Left lung (tissue), 10 donors: ENCODE measurements around the gene MIB2. TPM values are rescaled to one million over a fixed set of nuclear protein-coding genes. Genes with fewer than 3 reads are reported as not detected.
A peak's percentile ranks its signal among the peaks of the same experiment; 100 is the strongest.

Experiments
- ATAC-seq: fragments of 200-7000 bp; cut with Tn5 transposase; one replicate; pipeline ENCODE4 v1.9.1; 2020; ENCODE audit warnings: moderate library complexity
- DNase-seq, 4 donors: peaks; one replicate each; pipeline ENCODE4 v3.0.0-alpha.2; 2013 to 2020
- H3K27ac ChIP-seq, 2 donors: fragments of 200-600 bp; sonication (generic) in 1 of 2; one replicate each; pipeline versions ENCODE4 v1.5.0 to v1.8.0; 2020 to 2021
- H3K27me3 ChIP-seq, 2 donors: fragments of 200-600 bp; sonication (generic) in 1 of 2; one replicate each; pipeline versions ENCODE4 v1.5.0 to v1.8.0; 2020 to 2021
- H3K36me3 ChIP-seq, 2 donors: fragments of 200-600 bp; sonication (generic) in 1 of 2; one replicate each; pipeline versions ENCODE4 v1.5.0 to v1.8.0; 2020 to 2021
- H3K4me1 ChIP-seq, 2 donors: fragments of 200-600 bp; one replicate each; pipeline ENCODE4 v1.8.0; 2021
- H3K4me3 ChIP-seq, 2 donors: fragments of 200-600 bp; sonication (generic) in 1 of 2; one replicate each; pipeline versions ENCODE4 v1.5.0 to v1.8.0; 2020 to 2021; ENCODE audit warnings: mild to moderate bottlenecking in 1 of 2
- H3K9me3 ChIP-seq, 2 donors: fragments of 200-600 bp; sonication (generic) in 1 of 2; one replicate each; pipeline versions ENCODE4 v1.5.0 to v1.8.0; 2020 to 2021
- intact Hi-C, 2 donors: fragments of 100-400 bp; cut with DNase I; formaldehyde crosslinking; loops; one replicate each; pipeline versions ENCODE4 v1.11.2 to v1.14.2; 2022
- polyA plus RNA-seq, 6 donors: library from polyadenylated mRNA; unstranded; fragments of 120-200 nt; gene quantifications; one replicate each; pipeline ENCODE4 v1.2.1, GENCODE V29; 2013; ENCODE audit not compliant: insufficient read length in 6 of 6
- total RNA-seq, 2 donors: library from RNA; stranded (reverse); fragmentation: NEBNext Ultra II Directional; extraction: Animal tissue kit (Norgen Biotek cat#: 25700); gene quantifications; one replicate each; pipeline ENCODE4 v1.2.1, GENCODE V29; 2021
- TF ChIP-seq, protein P1 (sequence below), 2 donors: fragments of 200-600 bp; sonication (generic) in 1 of 2; IDR thresholded peaks; one replicate each; pipeline versions ENCODE4 v1.5.0 to v1.8.0; 2021; ENCODE audit warnings: antibody characterized with exemption in 2 of 2
- donor health status: DM: no; HTN: yes; CAD: no.
- donor health status: DM: no; HTN: no; CAD: no.

Gene MIB2
- total and polyA plus RNA-seq, 8 donors, result 43.2 to 118 (median 61.4) TPM

DNA sequence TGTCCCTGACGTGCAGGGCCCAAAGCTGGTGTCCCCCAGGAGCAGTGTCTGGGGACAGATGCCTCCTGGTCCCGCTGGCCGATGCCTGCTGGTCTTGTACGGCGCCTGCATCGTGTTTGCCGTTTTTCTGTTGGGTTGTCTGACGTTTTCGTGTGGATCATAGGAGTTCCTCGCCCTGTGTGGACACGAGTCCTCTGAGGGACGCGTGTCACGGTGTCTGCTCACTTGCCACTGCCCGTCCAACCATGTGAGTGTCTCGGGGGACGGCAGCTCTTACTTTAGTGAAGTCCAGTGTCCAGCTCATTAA, 7.4 kb downstream of the MIB2 start:
- Histone ChIP-seq H3K27ac (no peak overlapping the region), H3K27me3 (no peaks in the 10 kb centered on the region), H3K4me1 (peaks cover 0 to 1% of the 10 kb centered on the region in 2 donors), H3K36me3 (peaks cover 0 to 14% of the 10 kb centered on the region in 2 donors), H3K9me3 (no peaks in the 10 kb centered on the region), H3K4me3 (no peak overlapping the region)
- peak in 1 of 4 donors; percentile 49 for DNase-seq
- intact Hi-C loops, result no loop called here
- ATAC-seq, result no peak
- TF ChIP-seq, protein P1, sequence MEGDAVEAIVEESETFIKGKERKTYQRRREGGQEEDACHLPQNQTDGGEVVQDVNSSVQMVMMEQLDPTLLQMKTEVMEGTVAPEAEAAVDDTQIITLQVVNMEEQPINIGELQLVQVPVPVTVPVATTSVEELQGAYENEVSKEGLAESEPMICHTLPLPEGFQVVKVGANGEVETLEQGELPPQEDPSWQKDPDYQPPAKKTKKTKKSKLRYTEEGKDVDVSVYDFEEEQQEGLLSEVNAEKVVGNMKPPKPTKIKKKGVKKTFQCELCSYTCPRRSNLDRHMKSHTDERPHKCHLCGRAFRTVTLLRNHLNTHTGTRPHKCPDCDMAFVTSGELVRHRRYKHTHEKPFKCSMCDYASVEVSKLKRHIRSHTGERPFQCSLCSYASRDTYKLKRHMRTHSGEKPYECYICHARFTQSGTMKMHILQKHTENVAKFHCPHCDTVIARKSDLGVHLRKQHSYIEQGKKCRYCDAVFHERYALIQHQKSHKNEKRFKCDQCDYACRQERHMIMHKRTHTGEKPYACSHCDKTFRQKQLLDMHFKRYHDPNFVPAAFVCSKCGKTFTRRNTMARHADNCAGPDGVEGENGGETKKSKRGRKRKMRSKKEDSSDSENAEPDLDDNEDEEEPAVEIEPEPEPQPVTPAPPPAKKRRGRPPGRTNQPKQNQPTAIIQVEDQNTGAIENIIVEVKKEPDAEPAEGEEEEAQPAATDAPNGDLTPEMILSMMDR (IDR thresholded peaks at IDR 0.05), result no peak

DNA sequence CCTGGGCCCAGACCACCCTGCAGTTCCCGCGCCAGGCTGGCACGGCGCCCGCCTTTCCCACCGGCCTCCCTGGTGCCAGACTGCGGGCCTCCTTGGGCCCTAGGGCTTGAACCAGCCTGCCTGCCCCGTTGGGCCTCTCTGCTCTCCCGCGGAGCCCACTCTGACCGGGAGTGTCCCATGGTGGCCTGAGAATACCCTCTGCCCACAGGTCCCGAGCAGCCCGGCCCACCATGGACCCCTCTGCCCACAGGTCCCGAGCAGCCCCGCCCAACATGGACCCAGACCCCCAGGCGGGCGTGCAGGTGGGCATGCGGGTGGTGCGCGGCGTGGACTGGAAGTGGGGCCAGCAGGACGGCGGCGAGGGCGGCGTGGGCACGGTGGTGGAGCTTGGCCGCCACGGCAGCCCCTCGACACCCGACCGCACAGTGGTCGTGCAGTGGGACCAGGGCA, 7.9 kb downstream of the MIB2 start:
- Histone ChIP-seq H3K4me3 (no peak overlapping the region), H3K9me3 (no peaks in the 10 kb centered on the region), H3K4me1 (no peaks in the 10 kb centered on the region), H3K27ac (no peak overlapping the region), H3K36me3 (peaks cover 0 to 14% of the 10 kb centered on the region in 2 donors), H3K27me3 (no peaks in the 10 kb centered on the region)
- no peak for ATAC-seq
- intact Hi-C loops, result no loop called here
- TF ChIP-seq, protein P1 (IDR thresholded peaks at IDR 0.05), result no peak
- peak in 1 of 4 donors; percentile 73 for DNase-seq

DNA sequence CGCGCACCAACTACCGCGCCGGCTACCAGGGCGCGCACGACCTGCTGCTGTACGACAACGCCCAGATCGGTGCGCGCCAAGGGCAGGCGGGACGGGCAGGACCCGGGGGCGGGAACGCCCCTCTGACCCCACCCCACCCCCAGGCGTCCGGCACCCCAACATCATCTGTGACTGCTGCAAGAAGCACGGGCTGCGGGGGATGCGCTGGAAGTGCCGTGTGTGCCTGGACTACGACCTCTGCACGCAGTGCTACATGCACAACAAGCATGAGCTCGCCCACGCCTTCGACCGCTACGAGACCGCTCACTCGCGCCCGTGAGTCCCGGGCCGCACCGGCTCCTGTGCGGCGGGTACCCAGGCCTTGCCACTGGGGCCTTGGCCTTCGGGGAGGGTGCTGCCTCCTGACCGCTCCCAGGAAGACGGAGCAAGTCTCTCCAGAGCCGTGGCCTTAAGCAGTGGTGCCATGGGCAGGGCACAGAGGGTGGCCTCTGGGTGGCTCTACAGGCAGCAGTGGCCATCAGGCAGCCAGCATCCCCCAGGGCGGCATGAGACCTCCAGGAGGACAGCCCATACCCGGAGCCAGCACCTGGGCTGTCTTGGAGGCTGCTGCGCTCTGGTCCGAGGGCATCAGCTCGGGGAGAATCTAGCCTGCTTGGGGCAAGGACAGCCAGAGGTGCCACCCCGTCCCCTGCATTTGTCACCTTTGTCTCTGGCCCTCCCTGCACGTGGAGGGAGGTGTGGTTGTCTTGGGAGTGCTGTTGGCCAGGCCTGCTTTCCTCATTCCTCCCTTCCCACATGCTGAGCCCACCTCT, 8.5 kb downstream of the MIB2 start:
- peaks cover 0 to 19% of the 10 kb centered on the region in 2 donors for H3K36me3 ChIP-seq
- TF ChIP-seq, protein P1 (IDR thresholded peaks at IDR 0.05), result no peak
- intact Hi-C loops, result no loop called here
- peak in 2 of 4 donors; percentile 31 to 73 for DNase-seq
- H3K4me1 ChIP-seq, result peaks cover 0 to 2% of the 10 kb centered on the region in 2 donors
- H3K9me3 ChIP-seq, result no peaks in the 10 kb centered on the region
- H3K27me3 ChIP-seq, result peaks cover 0 to 6% of the 10 kb centered on the region in 2 donors
- H3K4me3 ChIP-seq, result no peak overlapping the region
- ATAC-seq, result no peak
- no peak overlapping the region for H3K27ac ChIP-seq

DNA sequence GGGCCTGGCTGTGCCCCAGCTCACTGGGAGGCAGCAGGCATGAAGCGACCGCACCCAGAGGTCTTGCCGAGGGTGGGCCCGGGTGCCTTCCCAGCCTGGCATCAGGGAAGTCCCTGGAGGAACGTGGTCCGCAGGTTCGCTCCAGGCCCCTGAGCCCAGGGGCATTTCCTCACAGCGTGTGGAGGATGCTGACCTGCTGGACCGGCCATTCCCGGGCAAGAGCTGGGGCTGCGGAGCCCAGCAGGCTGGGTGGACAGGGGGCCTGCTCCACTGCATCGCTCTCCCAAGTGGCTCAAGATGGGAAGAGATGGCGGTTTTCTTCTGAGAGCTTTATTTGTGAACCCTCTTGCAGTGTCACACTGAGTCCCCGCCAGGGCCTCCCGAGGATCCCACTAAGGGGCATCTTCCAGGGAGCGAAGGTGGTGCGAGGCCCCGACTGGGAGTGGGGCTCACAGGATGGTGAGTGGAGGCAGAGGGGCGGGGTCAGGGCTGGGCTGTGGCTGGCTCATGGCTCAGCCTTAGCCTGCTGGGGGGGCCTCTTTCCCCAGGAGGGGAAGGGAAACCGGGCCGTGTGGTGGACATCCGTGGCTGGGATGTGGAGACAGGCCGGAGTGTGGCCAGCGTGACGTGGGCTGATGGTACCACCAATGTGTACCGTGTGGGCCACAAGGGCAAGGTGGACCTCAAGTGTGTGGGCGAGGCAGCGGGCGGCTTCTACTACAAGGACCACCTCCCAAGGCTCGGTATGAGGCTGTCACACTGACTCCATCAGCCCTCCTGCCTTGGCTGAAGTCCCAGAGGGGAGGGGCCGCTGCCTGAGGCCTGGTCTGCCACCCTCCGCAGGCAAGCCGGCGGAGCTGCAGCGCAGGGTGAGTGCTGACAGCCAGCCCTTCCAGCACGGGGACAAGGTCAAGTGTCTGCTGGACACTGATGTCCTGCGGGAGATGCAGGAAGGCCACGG, 9.4 kb downstream of the MIB2 start:
- Histone ChIP-seq H3K4me3 (no peak overlapping the region), H3K27me3 (peaks cover 0 to 14% of the 10 kb centered on the region in 2 donors), H3K36me3 (peaks cover 0 to 25% of the 10 kb centered on the region in 2 donors), H3K9me3 (no peaks in the 10 kb centered on the region), H3K27ac (no peak overlapping the region), H3K4me1 (peaks cover 0 to 6% of the 10 kb centered on the region in 2 donors)
- TF ChIP-seq, protein P1 (IDR thresholded peaks at IDR 0.05), result no peak
- intact Hi-C loops, result no loop called here
- DNase-seq (peak in 3 of 4 donors; percentile 34 to 72 (median 59)), ATAC-seq (no peak)

DNA sequence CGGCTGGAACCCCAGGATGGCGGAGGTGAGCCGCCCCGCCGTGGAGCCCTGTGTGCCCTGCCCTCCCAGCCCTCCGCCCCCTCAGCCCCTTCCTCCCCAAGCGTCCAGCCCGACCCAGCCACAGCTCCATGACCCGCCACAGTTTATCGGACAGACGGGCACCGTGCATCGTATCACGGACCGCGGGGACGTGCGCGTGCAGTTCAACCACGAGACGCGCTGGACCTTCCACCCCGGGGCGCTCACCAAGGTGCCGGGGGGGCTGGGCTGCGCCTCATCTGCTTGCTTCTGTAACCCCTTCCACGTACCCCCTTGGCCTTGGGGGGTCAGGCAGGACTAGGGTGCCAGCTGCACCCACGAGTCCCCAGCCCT, 10.1 kb downstream of the MIB2 start:
- Histone ChIP-seq H3K27me3 (peaks cover 0 to 20% of the 10 kb centered on the region in 2 donors), H3K4me1 (peaks cover 0 to 7% of the 10 kb centered on the region in 2 donors), H3K9me3 (no peaks in the 10 kb centered on the region), H3K4me3 (no peak overlapping the region), H3K27ac (no peak overlapping the region), H3K36me3 (peaks cover 0 to 25% of the 10 kb centered on the region in 2 donors)
- DNase-seq (peak in 2 of 4 donors; percentile 30 to 71), ATAC-seq (no peak)
- TF ChIP-seq, protein P1 (IDR thresholded peaks at IDR 0.05), result no peak
- intact Hi-C loops, result no loop called here
